HG03139 (cell line): ENCODE measurements around the gene ZBTB48.

Source experiments
- ATAC-seq: cut with Tn5 transposase; IDR thresholded peaks from one replicate; pipeline ENCODE4 v1.9.1; 2021; ENCODE audit not compliant: unreplicated experiment

Gene ZBTB48

GRCh38 chr1:6572653-6573383, 7.0 kb upstream of the ZBTB48 start:
- no peak for ATAC-seq

GRCh38 chr1:6574025-6574620, 5.7 kb upstream of the ZBTB48 start:
- no peak for ATAC-seq

- ATAC-seq = no peak
Measured at GRCh38 chr1:6574818-6575217, 5.0 kb upstream of the ZBTB48 start.

GRCh38 chr1:6577831-6578525, 1.8 kb upstream of the ZBTB48 start:
- no peak for ATAC-seq

- ATAC-seq = no peak
Measured at GRCh38 chr1:6578624-6579373, 995 bp upstream of the ZBTB48 start.

- ATAC-seq = no peak
Measured at GRCh38 chr1:6580119-6580592, 362 bp downstream of the ZBTB48 start.

GRCh38 chr1:6580593-6581409, 1.0 kb downstream of the ZBTB48 start:
- ATAC-seq = no peak

- ATAC-seq = no peak
Measured at GRCh38 chr1:6581561-6582305, 1.9 kb downstream of the ZBTB48 start.

- no peak for ATAC-seq
Measured at GRCh38 chr1:6582370-6582769, 2.6 kb downstream of the ZBTB48 start.

GRCh38 chr1:6584126-6585080, 4.6 kb downstream of the ZBTB48 start:
- no peak for ATAC-seq

- no peak for ATAC-seq
Measured at GRCh38 chr1:6585081-6585722, 5.4 kb downstream of the ZBTB48 start.

- no peak for ATAC-seq
Measured at GRCh38 chr1:6585841-6586240, 6.0 kb downstream of the ZBTB48 start.

- no peak for ATAC-seq
Measured at GRCh38 chr1:6586404-6586816, 6.6 kb downstream of the ZBTB48 start.

- ATAC-seq = no peak
Measured at GRCh38 chr1:6587261-6588005, 7.6 kb downstream of the ZBTB48 start.

GRCh38 chr1:6588128-6588892, 8.5 kb downstream of the ZBTB48 start:
- ATAC-seq = no peak

- ATAC-seq = no peak
Measured at GRCh38 chr1:6588893-6589520, 9.2 kb downstream of the ZBTB48 start.
